Measurements from ENCODE around the gene FAM210B.
"Not testable (repeated sequence)": the region's sequence is repeated elsewhere in the genome, so short reads cannot be mapped to it uniquely, and the experiment has no call there.

Gene FAM210B, protein sequence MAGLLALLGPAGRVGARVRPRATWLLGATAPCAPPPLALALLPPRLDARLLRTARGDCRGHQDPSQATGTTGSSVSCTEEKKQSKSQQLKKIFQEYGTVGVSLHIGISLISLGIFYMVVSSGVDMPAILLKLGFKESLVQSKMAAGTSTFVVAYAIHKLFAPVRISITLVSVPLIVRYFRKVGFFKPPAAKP

DNA sequence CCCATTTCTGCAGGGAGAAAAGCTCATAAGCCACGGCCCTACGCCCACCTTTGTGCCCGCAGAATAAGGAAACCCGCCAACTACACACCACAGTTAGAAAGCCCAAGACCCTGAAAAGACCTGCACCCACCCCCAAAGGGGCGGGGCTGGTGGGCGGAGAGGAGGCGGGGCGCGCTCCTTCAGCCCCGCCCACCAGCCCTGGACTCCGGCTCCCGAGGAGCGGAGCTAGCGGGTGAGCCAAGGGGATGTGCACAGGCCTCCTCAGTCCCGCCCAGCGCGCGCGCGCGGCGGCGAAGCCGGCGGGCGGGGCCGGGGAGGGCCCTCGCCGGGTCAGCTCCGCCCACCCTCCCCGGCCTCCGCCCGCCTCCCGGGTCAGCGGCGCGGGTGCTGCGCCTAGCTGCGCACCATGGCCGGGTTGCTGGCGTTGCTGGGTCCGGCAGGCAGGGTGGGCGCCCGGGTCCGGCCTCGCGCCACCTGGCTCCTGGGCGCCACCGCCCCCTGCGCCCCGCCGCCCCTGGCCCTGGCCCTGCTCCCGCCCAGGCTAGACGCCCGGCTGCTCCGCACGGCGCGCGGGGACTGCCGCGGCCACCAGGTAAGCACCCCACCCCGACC lies at the start of gene FAM210B:
Gene FAM210B, plus strand, starts transcription at position 375 of the 612 bp plus-strand sequence. Its CDS starts 32 bp downstream, at position 407.
- DNase-seq (ENCODE audit: low spot score): peak; percentile 82

DNA sequence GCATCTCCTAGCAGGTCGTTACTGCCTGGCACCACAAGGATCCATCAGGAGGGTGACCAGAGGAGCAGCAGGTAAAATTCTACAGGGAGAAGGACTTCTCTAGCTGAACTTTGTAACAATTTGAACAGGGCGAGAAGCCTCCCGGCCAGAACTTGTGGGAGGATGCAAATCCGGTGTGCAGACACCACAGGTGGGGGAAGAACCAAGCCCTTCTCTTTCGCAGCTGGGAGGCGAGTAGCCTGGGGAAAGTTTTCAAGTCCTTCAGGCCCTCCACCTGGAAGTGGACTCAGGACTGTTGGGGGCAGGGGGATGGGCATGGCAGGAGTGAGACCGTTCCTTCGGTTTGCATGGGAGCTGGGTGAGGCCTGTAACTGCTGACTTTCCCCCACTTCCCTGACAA lies 42.7 kb upstream of the FAM210B start:
- DNase-seq (ENCODE audit: low spot score): no peak

DNA sequence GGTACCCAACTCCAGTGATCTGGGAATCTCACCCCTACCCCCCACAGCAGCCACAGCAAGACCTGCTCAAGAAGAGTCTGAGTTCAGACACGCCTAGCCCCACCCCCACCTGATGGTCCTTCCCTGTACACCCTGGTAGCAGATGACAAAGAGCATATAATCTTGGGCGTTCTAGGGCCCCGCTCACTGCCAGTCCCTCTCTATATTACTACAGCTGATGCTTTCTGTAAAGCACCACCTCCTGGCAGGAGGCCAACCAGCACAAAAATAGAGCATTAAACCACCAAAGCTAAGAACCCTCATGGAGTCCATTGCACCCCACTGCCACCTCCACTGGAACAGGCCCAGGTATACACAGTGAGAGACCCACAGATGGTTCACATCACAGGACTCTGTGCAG lies 42.3 kb upstream of the FAM210B start:
- no peak for DNase-seq (ENCODE audit: low spot score)

DNA sequence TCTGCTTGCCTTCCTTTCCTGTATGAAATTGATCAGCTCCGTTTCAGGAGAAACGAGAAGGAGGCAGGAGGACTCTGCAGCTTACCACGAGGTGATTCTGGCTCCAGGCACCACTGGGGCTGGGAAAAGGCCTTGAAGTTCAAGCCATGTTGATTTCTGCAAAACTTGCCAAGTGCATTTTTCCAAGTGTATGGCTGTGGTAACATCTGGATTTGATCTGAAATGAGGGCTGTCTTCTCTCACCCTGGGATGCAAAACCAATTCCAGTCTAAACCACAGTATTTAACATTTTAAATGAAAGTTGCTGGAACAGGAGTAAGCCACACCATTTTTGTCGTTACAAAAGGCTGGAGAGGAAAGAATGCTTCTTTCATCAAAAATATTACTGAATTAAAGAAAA lies 36.1 kb upstream of the FAM210B start:
- no peak for DNase-seq (ENCODE audit: low spot score)

DNA sequence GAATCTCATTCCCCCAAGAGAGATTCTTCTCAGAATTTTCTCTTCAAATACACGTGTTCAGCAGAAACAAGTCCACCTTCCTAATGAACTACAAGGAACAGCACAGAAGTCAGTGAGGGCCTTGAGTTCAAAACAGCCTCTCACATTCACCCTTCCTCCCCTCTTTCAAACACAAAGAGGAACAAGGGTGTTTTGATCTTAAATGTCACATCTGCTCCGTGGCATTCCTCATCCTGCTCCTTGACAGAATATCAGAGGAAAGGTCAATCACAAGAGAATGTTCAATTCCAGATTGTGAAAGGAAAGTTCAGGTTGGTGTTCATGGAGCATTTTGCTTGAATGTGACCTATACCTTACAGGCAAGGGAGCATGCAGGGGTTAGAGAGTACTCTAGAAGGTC lies 35.6 kb upstream of the FAM210B start:
- DNase-seq (ENCODE audit: low spot score): no peak

DNA sequence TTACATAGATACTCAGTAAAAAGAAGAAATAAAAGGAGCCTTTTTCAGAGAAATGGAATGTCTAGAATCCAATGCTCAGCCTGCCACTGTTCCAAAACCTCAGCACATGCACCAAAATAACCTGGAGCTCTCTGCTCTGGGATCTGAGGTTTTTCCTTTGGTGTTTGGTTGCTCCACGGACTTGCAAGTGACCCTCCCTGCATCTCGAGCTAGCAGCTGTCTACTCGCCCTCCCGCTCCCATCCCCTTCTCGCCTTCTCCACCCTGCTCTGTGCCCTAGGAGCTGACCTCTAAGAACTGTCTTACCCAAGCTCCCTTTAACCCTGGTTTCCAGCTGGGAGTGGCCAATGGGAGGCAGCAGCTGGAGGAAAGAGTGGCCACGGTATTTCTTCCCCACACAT lies 35.1 kb upstream of the FAM210B start:
- no peak for DNase-seq (ENCODE audit: low spot score)

DNA sequence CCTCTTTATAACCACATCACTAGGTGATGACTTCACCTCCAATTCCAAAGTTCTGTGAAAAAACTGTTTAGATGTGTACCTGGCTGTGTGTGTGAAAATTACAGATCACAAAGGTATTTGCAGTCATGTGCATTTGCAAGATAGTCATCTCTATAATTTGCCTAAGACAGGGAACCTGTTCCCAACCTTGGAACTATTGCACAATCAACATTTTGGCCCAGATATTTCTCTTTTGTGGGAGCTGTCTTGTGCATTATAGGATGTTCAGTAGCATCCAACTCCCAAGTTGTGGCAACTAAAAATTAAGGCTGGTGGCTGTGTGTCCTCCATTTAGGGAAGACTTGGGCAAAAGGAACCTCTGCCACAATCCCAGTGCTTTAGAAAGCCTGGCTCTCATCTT lies 34.0 kb upstream of the FAM210B start:
- no peak for DNase-seq (ENCODE audit: low spot score)

DNA sequence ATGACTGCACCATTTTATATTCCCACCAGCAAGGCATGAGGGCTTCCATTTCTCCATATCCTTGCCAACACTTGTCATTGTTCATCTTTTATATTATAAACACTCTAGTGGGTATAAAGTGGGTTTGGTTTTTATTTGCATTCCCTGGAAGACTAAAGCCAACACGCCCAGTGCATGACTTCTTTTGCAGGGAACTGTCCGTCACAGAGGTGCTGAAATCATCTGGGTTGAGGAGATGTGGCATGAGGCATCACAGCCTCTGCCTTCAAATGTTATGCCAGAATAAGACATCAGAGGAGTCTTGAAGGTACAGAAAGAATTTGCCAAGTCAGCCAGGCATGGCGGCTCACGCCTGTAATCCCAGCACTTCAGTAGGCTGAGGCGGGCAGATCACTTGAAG lies 29.9 kb upstream of the FAM210B start:
- no peak for DNase-seq (ENCODE audit: low spot score)

DNA sequence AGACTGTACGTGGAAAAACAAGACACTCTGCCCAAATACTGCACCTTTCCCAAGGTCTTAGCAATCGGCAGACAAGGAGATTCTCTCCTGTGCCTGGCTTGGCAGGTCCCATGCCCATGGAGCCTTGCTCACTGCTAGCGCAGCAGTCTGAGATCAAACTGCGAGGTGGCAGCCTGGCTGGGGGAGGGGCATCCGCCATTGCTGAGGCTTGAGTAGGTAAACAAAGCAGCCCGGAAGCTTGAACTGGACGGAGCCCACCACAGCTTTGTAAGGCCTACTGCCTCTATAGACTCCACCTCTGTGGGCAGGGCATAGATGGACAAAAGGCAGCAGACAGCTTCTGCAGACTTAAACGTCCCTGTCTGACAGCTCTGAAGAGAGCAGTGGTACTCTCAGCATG lies 22.1 kb upstream of the FAM210B start:
- DNase-seq (ENCODE audit: low spot score): not testable (repeated sequence)

DNA sequence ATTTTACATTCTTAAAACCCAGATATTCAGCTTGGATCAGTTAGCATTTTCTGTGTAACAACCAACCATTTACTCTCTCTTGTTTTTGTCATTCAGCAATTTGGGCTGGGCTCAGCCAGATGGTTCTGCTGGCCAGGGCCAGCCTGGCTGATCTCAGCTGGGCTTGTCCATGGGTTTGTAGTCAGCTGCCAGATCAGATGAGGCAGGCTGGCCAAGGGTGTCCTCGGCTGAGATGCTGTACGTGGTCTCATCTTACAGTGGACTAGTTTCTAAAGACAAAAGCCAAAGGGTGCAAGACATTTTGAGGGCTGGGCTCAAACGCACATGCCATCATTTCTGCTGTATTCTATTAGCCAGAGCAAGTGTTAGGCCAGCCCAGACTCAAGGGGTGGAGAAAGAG lies 16.0 kb upstream of the FAM210B start:
- DNase-seq (ENCODE audit: low spot score): no peak

DNA sequence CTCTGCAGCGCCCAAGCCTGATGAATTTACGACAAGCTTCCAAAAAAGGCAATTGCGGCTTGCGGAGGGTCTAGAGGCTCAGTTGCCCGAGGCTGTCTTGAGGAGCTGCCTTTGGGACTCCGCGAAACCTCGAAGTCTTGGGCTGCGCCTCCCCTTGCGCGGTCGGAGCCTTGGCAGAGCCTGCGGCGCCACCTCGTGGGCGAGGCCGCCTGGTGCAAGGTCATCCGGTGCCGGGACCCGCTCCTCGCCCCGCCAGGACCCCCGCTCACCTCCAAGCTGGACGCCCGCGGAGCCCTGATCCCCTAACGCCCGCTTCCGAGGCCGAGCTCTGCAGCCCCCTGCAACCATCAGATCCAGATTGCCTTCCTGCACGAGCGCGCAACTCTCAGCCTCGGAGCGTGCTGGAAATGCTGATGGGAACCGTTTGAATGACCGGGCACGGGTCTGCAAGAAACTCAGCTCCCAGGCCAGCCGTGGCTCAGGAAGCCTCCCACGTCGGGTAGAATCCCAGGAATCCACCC lies 14.9 kb upstream of the FAM210B start:
- DNase-seq (ENCODE audit: low spot score): no peak

DNA sequence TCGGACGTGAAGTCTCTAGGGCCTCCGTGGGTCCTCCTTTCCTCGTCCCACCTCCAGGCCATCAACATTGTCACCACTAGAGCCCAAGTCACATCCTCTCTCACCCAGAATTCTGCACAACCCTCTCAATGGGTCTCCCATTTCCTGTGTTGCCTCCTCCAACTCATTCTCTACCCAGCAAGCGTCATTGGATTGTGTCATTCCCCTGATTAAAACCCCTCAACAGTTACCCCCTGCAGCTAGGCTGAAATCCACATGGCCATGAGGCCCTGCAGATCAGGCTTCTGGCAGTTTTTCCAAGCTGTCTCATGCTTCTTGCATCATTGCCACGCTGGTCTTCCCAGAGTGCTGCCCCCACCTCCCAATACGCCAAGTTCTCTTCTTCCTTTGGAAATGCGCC lies 12.9 kb upstream of the FAM210B start:
- no peak for DNase-seq (ENCODE audit: low spot score)

DNA sequence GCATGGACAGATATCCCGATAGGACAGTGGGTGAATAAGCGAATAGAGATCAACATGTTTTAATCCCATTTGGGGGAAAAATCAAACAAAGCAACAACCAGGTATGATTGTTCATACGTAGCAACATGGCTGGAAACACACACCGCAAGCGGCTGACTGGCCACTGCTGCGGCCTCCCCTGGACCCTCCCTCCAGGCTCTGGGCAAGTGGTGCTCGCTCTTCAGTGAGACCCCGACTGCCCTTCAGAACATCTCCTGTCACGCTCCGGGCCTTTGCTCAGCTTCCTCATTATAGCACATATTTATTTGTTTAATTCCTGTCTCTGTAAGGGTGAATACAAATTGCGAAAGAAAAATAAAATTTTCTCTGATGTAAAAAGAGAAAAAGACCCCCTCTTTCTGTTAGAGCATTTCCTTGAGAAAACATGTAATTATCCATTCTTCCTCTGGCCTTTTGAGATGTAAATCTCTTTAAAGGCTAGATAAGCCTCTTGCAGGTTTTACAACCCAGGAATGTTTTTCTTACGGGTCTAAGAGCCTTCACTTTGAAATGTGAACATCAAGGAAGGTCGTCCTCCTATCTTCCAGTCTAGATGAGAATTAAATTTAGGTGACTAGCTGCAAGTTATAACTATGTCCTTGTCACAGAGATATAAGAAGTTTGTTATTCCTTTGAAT lies 11.0 kb upstream of the FAM210B start:
- DNase-seq (ENCODE audit: low spot score): no peak

DNA sequence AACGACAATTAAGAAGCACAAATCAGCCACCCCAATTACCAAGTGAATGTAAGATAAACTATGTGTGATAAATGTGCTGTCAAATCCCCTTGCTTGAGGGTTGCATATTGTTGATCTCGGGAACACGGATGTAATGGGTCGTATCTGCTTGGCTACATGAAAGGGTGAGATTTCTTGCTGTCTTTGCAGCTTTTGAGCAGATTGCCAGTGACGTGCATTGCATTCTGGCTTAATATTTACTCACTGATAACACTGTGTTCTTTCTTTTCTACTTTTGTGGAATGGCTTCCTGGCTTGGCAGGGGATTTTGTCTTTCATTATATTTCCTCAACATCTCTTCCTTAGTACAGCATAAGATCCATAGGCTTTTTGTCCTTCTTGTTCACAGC lies 10.5 kb upstream of the FAM210B start:
- no peak for DNase-seq (ENCODE audit: low spot score)

DNA sequence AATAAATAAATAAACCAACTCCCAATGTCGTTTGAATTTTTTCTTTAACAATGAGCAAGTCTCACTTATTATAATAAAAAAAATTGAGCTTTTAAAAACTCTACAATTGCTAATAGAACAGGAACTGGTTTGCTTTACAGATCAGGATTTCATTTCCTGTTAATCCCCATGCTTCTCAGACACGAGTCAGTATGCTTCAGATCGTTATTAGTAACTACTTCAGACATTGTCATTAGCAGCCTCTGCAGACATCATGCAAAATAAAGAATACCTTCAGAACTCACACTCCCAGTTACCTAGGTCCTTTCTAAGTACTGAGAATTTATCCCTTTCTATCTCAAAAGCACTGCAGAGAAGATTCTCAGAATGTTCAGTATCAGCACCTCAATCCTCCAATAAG lies 10.0 kb upstream of the FAM210B start:
- DNase-seq (ENCODE audit: low spot score): no peak

DNA sequence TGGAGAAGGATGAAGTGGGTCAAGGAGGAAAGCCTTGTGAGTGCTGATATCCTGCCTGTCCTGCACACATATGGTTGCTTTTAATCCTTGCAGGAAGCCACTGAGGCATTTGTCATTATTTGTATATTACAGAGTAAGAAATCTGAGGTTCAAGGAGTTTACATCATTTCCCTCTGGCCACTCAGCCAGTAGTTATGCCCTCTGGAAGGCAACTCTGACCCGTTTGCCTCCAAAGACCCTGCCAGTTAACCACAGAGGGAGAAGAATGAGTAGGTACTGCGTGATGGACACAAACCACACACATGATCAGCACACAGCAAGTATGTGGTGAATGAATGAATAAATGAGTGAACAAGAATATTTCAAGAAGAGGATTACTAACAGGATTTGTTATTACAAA lies 7.9 kb upstream of the FAM210B start:
- DNase-seq (ENCODE audit: low spot score): no peak

DNA sequence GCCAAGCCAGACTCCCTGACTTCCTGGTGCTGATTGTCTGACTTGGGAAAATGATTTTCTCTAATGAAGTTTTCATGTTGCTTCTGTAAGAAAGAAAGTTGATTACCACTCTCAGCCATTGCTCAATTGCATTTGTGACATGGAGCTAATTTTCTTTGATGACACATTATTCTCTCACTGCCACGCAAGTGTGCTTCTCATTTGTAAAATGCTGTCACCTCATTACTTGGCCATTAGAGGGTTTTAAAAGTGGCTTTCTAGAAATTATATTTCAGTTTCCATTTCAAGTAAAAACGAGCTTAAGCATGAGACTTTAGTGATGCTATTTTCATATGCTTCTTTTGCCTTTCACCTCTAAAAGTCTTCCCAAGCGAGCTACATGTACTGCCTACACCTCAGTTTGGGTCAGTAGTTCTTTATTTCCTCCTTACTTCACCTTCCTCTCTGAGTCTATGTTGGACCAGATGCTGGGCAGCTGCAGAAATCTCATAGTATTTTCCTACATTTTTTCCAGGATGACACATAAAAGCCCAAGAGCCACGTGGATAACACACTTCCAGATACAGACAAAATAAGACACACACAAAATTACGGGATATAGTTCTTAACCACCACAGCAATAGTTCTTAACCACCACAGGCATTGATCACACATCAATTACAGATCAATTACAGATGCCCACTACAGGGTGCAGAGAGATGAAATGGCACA lies 6.3 kb upstream of the FAM210B start:
- DNase-seq (ENCODE audit: low spot score): no peak

DNA sequence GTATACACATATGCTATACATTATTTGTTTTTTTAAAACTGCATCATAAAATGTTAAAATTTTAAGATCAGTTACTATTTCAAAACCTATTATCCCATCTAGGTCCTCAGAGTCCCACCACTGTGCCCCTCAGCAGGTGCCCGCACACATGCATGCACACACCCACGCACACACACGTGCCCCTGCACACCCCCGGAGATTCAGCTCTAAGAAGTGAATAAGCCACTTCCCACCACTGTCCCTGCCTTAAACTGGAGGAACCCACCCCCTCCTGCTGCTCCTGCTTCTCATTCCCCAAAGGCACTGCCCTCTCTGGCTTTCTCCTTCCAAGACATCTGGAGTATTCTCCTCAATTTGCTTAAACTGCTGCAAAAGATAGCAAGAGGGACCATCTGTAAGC lies 5.4 kb upstream of the FAM210B start:
- no peak for DNase-seq (ENCODE audit: low spot score)

DNA sequence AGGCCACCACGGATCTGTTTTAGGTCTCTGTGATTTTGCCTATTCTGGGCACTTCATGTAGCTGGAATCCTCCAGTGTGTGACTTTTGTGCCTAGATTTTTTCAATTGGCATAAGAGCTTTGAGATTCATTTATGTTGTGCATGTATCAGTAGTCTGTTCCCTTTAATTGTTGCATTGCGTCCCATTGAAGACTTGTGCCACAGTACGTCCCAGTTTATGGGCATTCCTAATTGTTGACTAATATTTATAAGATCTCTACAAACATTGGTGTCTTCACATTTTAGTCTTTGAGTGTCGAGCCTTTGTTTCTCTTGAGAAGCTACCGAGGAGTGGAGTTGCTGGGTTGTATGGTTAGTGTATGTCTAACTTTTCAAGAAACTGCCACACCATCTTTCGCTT lies 704 bp upstream of the FAM210B start:
- DNase-seq (ENCODE audit: low spot score): no peak

DNA sequence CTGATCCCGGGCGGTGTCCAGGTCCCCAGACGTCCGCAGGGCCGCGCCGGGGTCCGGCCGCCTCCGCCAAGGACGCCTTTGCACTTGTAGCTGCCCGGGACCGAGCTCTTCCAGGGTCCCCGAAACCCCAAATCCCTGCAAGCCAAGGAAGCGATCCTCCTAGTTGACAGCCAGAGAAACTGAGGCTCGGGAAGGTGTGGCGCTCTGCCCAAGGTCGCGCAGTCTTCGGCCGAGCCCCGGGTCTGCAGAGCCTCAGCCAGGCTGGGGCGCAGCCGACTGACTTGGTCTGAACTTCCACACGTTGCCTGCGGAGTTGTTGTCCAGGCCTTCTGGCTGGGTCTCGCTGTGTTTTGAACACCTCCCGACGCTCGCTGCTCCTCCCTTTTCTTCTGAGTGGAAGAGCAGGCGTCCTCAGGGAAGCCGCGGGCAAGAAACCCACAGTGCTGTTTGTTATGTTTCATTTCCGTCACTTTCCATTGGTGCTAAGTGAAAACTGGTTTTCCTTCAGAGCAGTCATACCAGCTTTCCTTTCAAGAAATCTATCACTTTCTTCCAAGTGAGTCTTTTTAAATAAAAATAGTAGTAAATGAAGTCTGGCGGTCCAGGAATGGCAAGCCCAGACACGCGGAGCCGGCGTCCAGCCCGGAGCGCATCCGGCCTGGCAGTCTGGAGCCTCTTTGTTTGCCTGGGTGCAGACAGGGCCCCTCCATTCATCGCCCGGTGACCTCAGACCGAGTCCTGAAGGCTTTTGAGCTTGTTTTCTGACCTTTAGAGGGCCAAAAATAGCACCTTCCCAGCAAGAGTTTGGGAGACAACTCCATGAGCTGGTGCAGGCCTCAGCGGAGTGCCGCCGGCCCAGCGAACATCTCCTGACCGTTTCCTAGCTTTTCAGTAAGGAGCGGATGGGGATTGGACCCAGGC lies 698 bp downstream of the FAM210B start:
- DNase-seq (ENCODE audit: low spot score): no peak

DNA sequence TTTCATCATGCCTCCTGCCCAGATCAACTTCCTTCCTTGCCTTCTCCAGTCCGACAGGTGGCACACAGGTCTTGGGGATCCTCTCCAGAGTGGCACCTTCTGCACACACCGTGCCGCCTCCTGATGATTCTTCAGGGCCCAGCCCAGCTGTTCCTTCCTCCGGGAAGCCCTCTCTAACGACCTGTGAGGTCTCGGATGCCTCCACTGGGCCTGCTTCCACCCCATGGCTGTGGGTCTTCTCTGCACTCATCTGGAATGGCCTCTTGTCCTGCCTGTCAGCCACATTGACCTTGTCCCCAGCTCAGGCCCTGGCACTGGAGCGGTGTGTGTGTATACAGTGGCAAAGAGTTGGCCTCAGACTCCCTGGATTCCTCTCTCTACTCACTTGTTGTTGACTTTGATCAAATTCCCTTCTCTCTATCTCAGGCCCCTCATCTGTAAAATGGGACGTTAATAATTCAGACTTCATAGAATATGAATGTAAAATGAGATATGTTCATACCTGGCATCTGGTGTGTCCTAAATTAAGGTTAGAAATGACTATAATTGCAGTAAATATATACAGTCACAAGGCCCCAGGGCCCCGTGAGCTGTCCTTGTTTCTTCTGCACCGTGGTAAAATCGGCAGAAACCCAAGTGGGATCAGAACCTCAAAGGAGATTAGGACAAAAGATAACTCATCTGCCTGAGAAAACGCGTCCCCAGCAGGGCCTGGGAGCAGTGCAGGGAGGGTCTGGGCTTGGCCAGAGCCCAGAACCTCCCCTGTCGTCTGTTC lies 1.5 kb downstream of the FAM210B start:
- DNase-seq (ENCODE audit: low spot score): no peak
